ENCODE results near the gene IGF2BP3.
A peak's percentile ranks its signal among the peaks of the same experiment; 100 is the strongest.
"Not testable (repeated sequence)": the region's sequence is repeated elsewhere in the genome, so short reads cannot be mapped to it uniquely, and the experiment has no call there.

The IGF2BP3 gene

GRCh38 chr7:23470330-23471105 is at the start of gene IGF2BP3:
Gene IGF2BP3, minus strand, starts transcription at chr7:23470491. Its CDS starts 381 bp downstream, at chr7:23470110.
- no peak for DNase-seq (ENCODE audit: low read depth in 2 of 2)

GRCh38 chr7:23514755-23515154 is 44.5 kb upstream of the IGF2BP3 start:
- no peak for DNase-seq (ENCODE audit: low read depth in 2 of 2)

GRCh38 chr7:23513746-23514145 is 43.5 kb upstream of the IGF2BP3 start:
- DNase-seq (ENCODE audit: low read depth in 2 of 2) = not testable (repeated sequence)

GRCh38 chr7:23494009-23494408 is 23.7 kb upstream of the IGF2BP3 start:
- no peak for DNase-seq (ENCODE audit: low read depth in 2 of 2)

GRCh38 chr7:23491502-23491901 is 21.2 kb upstream of the IGF2BP3 start:
- no peak for DNase-seq (ENCODE audit: low read depth in 2 of 2)

- DNase-seq (ENCODE audit: low read depth in 2 of 2) = peak in 1 of 2 donors; percentile 13
Observed at GRCh38 chr7:23490357-23491135, 20.3 kb upstream of the IGF2BP3 start.

GRCh38 chr7:23488714-23489113 is 18.4 kb upstream of the IGF2BP3 start:
- not testable (repeated sequence) for DNase-seq (ENCODE audit: low read depth in 2 of 2)

GRCh38 chr7:23487670-23488069 is 17.4 kb upstream of the IGF2BP3 start:
- no peak for DNase-seq (ENCODE audit: low read depth in 2 of 2)

- DNase-seq (ENCODE audit: low read depth in 2 of 2) = no peak
Observed at GRCh38 chr7:23486002-23486773, 15.9 kb upstream of the IGF2BP3 start.

GRCh38 chr7:23482686-23483085 is 12.4 kb upstream of the IGF2BP3 start:
- DNase-seq (ENCODE audit: low read depth in 2 of 2) = no peak

GRCh38 chr7:23477962-23478866 is 7.9 kb upstream of the IGF2BP3 start:
- no peak for DNase-seq (ENCODE audit: low read depth in 2 of 2)

GRCh38 chr7:23477157-23477499 is 6.8 kb upstream of the IGF2BP3 start:
- DNase-seq (ENCODE audit: low read depth in 2 of 2) = no peak

GRCh38 chr7:23476286-23477156 is 6.2 kb upstream of the IGF2BP3 start:
- no peak for DNase-seq (ENCODE audit: low read depth in 2 of 2)

GRCh38 chr7:23475576-23475839 is 5.2 kb upstream of the IGF2BP3 start:
- DNase-seq (ENCODE audit: low read depth in 2 of 2) = no peak

GRCh38 chr7:23474829-23475575 is 4.7 kb upstream of the IGF2BP3 start:
- no peak for DNase-seq (ENCODE audit: low read depth in 2 of 2)

- DNase-seq (ENCODE audit: low read depth in 2 of 2) = peak in 1 of 2 donors; percentile 28
Observed at GRCh38 chr7:23474094-23474828, 4.0 kb upstream of the IGF2BP3 start.

GRCh38 chr7:23473844-23474093 is 3.5 kb upstream of the IGF2BP3 start:
- DNase-seq (ENCODE audit: low read depth in 2 of 2) = no peak

- DNase-seq (ENCODE audit: low read depth in 2 of 2) = no peak
Observed at GRCh38 chr7:23472956-23473843, 2.9 kb upstream of the IGF2BP3 start.
